PFSK-1 (cell line): ENCODE data around the gene DAB2IP.

Experiments used
- FOXP2 ChIP-seq: optimal IDR thresholded peaks from 2 replicates; pipeline ENCODE3; 2011; ENCODE audit warnings: borderline replicate concordance, control low read depth, inconsistent platforms; ENCODE audit not compliant: insufficient read depth; ENCODE audit errors: extremely low read length, extremely low read depth
- POLR2AphosphoS5 ChIP-seq: IDR thresholded peaks from 2 replicates; pipeline ENCODE4 v1.6.1; 2012; ENCODE audit warnings: low read depth, mild to moderate bottlenecking, control low read depth, low read length, moderate library complexity
- SIN3A ChIP-seq: IDR thresholded peaks from 2 replicates; pipeline ENCODE4 v1.6.1; 2012; ENCODE audit warnings: mild to moderate bottlenecking, low read length, moderate library complexity, borderline replicate concordance; ENCODE audit not compliant: insufficient read depth
- TAF1 ChIP-seq: IDR thresholded peaks from 2 replicates; pipeline ENCODE4 v1.6.1; 2012; ENCODE audit warnings: low read length, control low read depth, borderline replicate concordance; ENCODE audit not compliant: insufficient read depth
- TF ChIP-seq, protein P1 (sequence below), 2 experiments: IDR thresholded peaks; 2 replicates each; pipeline versions ENCODE4 v1.6.1 to v1.8.0; 2011 to 2012; ENCODE audit warnings: low read depth in 2 of 2, low read length in 2 of 2, control low read depth in 1 of 2, inconsistent platforms in 1 of 2, mild to moderate bottlenecking in 1 of 2, moderate library complexity in 1 of 2; ENCODE audit not compliant: insufficient read depth in 1 of 2

DAB2IP gene

DNA sequence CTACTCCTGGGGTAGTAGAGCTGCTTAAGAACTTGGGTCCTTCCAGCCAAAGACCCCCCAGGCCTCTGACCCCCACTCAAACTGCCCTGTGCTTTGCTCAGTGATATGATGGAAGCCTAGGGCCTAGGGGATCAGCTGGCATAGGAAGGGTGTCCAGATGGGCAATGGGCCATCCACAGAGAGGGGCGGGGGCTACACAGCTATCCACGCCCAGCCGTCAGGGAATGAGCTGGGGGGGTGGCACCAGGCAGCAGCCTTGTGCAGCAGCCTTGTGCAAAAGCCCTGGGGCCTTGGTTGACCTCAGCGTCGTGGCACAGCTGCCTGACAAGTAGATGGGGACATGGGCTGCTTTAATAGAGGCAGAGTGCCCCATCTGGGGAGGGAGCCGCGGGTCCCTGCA lies 43.2 kb downstream of the DAB2IP start:
- no peak for TF ChIP-seq TAF1
- no peak for TF ChIP-seq POLR2AphosphoS5
- TF ChIP-seq, protein P1, sequence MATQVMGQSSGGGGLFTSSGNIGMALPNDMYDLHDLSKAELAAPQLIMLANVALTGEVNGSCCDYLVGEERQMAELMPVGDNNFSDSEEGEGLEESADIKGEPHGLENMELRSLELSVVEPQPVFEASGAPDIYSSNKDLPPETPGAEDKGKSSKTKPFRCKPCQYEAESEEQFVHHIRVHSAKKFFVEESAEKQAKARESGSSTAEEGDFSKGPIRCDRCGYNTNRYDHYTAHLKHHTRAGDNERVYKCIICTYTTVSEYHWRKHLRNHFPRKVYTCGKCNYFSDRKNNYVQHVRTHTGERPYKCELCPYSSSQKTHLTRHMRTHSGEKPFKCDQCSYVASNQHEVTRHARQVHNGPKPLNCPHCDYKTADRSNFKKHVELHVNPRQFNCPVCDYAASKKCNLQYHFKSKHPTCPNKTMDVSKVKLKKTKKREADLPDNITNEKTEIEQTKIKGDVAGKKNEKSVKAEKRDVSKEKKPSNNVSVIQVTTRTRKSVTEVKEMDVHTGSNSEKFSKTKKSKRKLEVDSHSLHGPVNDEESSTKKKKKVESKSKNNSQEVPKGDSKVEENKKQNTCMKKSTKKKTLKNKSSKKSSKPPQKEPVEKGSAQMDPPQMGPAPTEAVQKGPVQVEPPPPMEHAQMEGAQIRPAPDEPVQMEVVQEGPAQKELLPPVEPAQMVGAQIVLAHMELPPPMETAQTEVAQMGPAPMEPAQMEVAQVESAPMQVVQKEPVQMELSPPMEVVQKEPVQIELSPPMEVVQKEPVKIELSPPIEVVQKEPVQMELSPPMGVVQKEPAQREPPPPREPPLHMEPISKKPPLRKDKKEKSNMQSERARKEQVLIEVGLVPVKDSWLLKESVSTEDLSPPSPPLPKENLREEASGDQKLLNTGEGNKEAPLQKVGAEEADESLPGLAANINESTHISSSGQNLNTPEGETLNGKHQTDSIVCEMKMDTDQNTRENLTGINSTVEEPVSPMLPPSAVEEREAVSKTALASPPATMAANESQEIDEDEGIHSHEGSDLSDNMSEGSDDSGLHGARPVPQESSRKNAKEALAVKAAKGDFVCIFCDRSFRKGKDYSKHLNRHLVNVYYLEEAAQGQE (IDR thresholded peaks at IDR 0.05; ENCODE audit: insufficient read depth in 1 of 2, low read depth in 2 of 2, low read length in 2 of 2), result no peak
- TF ChIP-seq FOXP2, result no peak
- TF ChIP-seq SIN3A, result no peak

DNA sequence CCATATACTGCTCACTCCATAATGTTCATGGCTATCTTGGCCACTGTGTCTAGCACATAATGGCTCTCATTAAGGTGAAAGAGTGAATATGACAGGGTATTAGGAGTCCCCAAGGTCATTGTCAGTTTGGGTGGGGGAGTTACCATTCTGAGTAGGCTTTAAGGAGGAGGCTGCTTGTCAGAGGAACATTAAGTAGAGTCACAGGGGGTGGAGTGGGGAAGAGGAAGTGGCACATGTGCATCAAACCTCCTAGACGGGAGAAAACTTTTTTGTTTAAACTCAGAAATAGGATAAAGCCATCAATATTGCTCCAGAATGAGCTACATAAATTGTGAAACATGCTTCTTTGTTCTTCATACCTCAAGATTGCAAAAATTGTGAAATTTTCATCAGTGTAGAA lies 45.5 kb downstream of the DAB2IP start:
- TF ChIP-seq FOXP2 (no peak), POLR2AphosphoS5 (no peak), TAF1 (no peak), SIN3A (no peak)
- TF ChIP-seq, protein P1 (IDR thresholded peaks at IDR 0.05; ENCODE audit: insufficient read depth in 1 of 2, low read depth in 2 of 2, low read length in 2 of 2), result no peak

DNA sequence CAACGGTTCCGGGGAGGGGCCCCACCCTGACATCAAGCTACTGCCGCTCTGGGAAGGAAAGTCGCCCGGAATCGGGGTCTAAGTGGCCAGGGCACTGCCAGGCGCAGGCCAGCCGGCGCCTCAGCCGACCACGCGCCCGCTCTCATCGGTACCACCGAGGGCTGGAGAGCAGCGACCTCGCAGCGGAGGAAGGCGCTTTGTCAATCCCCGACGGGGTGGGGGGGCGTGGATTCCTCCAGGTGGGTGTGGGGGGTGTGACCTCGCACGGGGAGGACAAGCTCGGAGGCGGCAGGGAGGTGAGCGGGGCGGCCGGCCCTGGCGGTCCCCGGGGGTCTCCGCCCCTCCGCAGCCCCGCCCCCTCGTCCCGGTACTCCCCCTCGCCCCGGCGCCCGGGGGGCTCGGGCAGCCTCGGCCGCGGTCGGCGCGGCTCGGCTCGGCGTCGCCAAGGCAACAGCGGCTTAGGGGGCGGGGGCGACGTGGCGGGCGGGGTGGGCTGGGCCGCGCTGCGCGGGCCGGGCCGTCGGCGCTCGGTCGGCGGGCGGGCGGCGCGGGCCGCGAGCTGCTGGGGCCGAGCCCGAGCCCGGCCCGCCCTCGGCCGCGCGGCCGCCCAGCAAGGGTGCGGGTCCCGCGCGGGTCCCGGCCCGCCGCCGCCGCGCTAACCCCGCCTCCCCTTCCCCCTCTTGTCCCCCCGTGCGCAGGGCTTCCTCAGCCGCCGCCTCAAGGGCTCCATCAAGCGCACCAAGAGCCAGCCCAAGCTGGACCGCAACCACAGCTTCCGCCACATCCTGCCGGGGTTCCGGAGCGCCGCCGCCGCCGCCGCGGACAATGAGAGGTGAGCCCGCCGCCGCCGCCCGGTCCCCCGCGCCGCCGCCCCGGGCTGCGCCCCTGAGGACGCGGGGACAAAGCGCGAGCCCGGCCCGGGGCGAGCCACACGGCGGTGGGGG lies 47.5 kb downstream of the DAB2IP start:
- TF ChIP-seq FOXP2 (no peak), SIN3A (no peak), TAF1 (no peak), POLR2AphosphoS5 (no peak)
- TF ChIP-seq, protein P1 (IDR thresholded peaks at IDR 0.05; ENCODE audit: insufficient read depth in 1 of 2, low read depth in 2 of 2, low read length in 2 of 2), result no peak

DNA sequence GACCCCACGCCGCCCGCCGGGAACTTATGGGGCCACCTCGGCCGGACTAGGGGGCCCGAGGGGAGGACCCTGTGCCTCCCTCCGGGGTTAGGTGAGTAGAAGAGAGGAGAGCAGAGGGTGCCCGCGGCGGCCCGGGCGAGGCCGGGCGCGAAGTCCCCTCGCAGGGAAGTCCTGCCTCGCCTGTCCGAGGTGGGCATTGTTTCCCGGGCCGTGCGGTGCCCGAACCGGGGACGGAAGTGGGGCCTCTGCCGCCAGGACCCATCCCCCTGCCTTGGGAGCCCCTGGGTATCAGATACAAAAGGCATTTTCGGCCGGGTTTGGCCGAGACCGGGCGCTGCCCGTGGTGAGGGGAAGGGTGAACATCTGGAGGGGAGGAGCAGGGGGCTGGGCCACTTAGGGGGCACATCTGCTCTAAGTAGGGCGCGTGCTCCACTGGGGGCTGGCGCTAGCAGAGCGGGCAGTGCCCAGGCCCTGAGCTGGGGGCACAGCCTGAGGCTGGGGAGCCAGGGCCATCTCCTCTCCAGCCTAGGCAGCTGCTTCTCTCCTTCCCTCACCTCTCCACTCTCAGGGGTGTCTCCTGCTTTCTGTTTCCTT lies 48.2 kb downstream of the DAB2IP start:
- TF ChIP-seq, protein P1 (IDR thresholded peaks at IDR 0.05; ENCODE audit: insufficient read depth in 1 of 2, low read depth in 2 of 2, low read length in 2 of 2), result no peak
- no peak for TF ChIP-seq SIN3A
- no peak for TF ChIP-seq FOXP2
- no peak for TF ChIP-seq POLR2AphosphoS5
- no peak for TF ChIP-seq TAF1
